Measurements from ENCODE around the gene RASGEF1C. TPM values are rescaled to one million over a fixed set of nuclear protein-coding genes. Genes with fewer than 3 reads are reported as not detected.

Gene RASGEF1C
- total RNA-seq, 1 donor from 2014 or later: 0.26 TPM

GRCh38 chr5:180251141-180251540, 42.1 kb upstream of the RASGEF1C start:
- Mint-ChIP-seq H3K27ac (no peak overlapping the region), H3K9me3 (peaks cover 88% of the 10 kb centered on the region), H3K4me3 (no peak overlapping the region), H3K36me3 (peaks cover 86% of the 10 kb centered on the region), H3K27me3 (ENCODE audit: insufficient read depth, low read depth) (peaks cover 5% of the 10 kb centered on the region), H3K4me1 (no peaks in the 10 kb centered on the region)
- Histone ChIP-seq H3K9me3 (ENCODE audit: low read depth) (peaks cover 36% of the 10 kb centered on the region), H3K4me1 (no peaks in the 10 kb centered on the region), H3K27ac (no peak overlapping the region), H3K9ac (no peak overlapping the region), H3K4me2 (no peak overlapping the region), H2AFZ (replicated peaks) (no peak overlapping the region), H3K4me3 (no peak overlapping the region), H3K79me2 (ENCODE audit: low read depth) (no peaks in the 10 kb centered on the region), H3K27me3 (no peaks in the 10 kb centered on the region), H4K20me1 (ENCODE audit: low read depth) (no peaks in the 10 kb centered on the region), H3F3A (ENCODE audit: low read depth) (no peaks in the 10 kb centered on the region), H3K36me3 (peaks cover 3% of the 10 kb centered on the region)
- TF ChIP-seq EZH2 (IDR thresholded peaks at IDR 0.05): no peak
- TF ChIP-seq, protein P1, sequence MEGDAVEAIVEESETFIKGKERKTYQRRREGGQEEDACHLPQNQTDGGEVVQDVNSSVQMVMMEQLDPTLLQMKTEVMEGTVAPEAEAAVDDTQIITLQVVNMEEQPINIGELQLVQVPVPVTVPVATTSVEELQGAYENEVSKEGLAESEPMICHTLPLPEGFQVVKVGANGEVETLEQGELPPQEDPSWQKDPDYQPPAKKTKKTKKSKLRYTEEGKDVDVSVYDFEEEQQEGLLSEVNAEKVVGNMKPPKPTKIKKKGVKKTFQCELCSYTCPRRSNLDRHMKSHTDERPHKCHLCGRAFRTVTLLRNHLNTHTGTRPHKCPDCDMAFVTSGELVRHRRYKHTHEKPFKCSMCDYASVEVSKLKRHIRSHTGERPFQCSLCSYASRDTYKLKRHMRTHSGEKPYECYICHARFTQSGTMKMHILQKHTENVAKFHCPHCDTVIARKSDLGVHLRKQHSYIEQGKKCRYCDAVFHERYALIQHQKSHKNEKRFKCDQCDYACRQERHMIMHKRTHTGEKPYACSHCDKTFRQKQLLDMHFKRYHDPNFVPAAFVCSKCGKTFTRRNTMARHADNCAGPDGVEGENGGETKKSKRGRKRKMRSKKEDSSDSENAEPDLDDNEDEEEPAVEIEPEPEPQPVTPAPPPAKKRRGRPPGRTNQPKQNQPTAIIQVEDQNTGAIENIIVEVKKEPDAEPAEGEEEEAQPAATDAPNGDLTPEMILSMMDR (IDR thresholded peaks at IDR 0.05): no peak
- no peak for TF ChIP-seq EZH2phosphoT487 (IDR thresholded peaks at IDR 0.05)
- DNase-seq (ENCODE audit: low spot score): no peak

DNA sequence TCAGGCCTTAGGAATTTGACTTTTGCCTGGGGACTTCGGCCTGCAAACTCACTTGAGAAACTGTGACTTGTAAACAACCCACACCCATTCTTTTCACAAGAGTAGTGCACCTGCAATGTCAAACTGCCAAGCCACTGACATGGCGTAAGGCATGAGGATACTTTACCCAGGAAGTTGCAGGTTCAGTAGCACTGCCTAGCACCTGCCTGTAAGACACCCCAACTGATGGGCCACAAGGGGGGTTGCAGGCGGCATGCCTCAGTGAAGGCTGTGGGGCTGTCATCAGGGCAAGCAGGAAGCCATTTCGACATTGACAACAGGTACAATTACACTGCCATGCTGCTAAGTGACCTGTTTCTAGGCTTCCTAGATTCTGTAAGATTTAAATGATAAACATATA, 41.3 kb upstream of the RASGEF1C start:
- no peak overlapping the region for H2AFZ ChIP-seq (replicated peaks)
- H3K4me3 Mint-ChIP-seq: no peak overlapping the region
- H3K9ac ChIP-seq: no peak overlapping the region
- H3K4me2 ChIP-seq: no peak overlapping the region
- H3K4me1 Mint-ChIP-seq: no peaks in the 10 kb centered on the region
- no peak overlapping the region for H3K4me3 ChIP-seq
- no peaks in the 10 kb centered on the region for H3K79me2 ChIP-seq (ENCODE audit: low read depth)
- no peaks in the 10 kb centered on the region for H3K4me1 ChIP-seq
- TF ChIP-seq EZH2phosphoT487 (IDR thresholded peaks at IDR 0.05) (no peak), EZH2 (IDR thresholded peaks at IDR 0.05) (no peak)
- TF ChIP-seq, protein P1 (IDR thresholded peaks at IDR 0.05): no peak
- peaks cover 5% of the 10 kb centered on the region for H3K27me3 Mint-ChIP-seq (ENCODE audit: insufficient read depth, low read depth)
- H3K27me3 ChIP-seq: no peaks in the 10 kb centered on the region
- peaks cover 30% of the 10 kb centered on the region for H3K9me3 ChIP-seq (ENCODE audit: low read depth)
- peaks cover 83% of the 10 kb centered on the region for H3K36me3 Mint-ChIP-seq
- peaks cover 3% of the 10 kb centered on the region for H3K36me3 ChIP-seq
- no peaks in the 10 kb centered on the region for H4K20me1 ChIP-seq (ENCODE audit: low read depth)
- H3K9me3 Mint-ChIP-seq: peaks cover 83% of the 10 kb centered on the region
- H3K27ac ChIP-seq: no peak overlapping the region
- H3F3A ChIP-seq (ENCODE audit: low read depth): no peaks in the 10 kb centered on the region
- no peak for DNase-seq (ENCODE audit: low spot score)
- no peak overlapping the region for H3K27ac Mint-ChIP-seq

GRCh38 chr5:180241600-180241999, 32.6 kb upstream of the RASGEF1C start:
- Mint-ChIP-seq H3K4me3 (no peak overlapping the region), H3K27ac (no peak overlapping the region), H3K36me3 (peaks cover 72% of the 10 kb centered on the region), H3K4me1 (no peaks in the 10 kb centered on the region), H3K27me3 (ENCODE audit: insufficient read depth, low read depth) (no peaks in the 10 kb centered on the region), H3K9me3 (peaks cover 19% of the 10 kb centered on the region)
- no peaks in the 10 kb centered on the region for H3K9me3 ChIP-seq (ENCODE audit: low read depth)
- no peak overlapping the region for H2AFZ ChIP-seq (replicated peaks)
- H3K27me3 ChIP-seq: no peaks in the 10 kb centered on the region
- peaks cover 3% of the 10 kb centered on the region for H3K36me3 ChIP-seq
- no peak overlapping the region for H3K27ac ChIP-seq
- no peak for TF ChIP-seq EZH2phosphoT487 (IDR thresholded peaks at IDR 0.05)
- TF ChIP-seq EZH2 (IDR thresholded peaks at IDR 0.05): no peak
- TF ChIP-seq, protein P1 (IDR thresholded peaks at IDR 0.05): no peak
- H4K20me1 ChIP-seq (ENCODE audit: low read depth): no peaks in the 10 kb centered on the region
- H3F3A ChIP-seq (ENCODE audit: low read depth): no peaks in the 10 kb centered on the region
- DNase-seq (ENCODE audit: low spot score): no peak
- no peak overlapping the region for H3K4me2 ChIP-seq
- H3K4me3 ChIP-seq: no peak overlapping the region
- no peaks in the 10 kb centered on the region for H3K79me2 ChIP-seq (ENCODE audit: low read depth)
- H3K9ac ChIP-seq: no peak overlapping the region
- H3K4me1 ChIP-seq: no peaks in the 10 kb centered on the region
